ENCODE results near the gene OSGIN1. TPM values are rescaled to one million over a fixed set of nuclear protein-coding genes. Genes with fewer than 3 reads are reported as not detected.
"Not testable (repeated sequence)": the region's sequence is repeated elsewhere in the genome, so short reads cannot be mapped to it uniquely, and the experiment has no call there.

OSGIN1 gene
- total RNA-seq, 1 experiment from 2014 or later = 0.13 TPM

DNA sequence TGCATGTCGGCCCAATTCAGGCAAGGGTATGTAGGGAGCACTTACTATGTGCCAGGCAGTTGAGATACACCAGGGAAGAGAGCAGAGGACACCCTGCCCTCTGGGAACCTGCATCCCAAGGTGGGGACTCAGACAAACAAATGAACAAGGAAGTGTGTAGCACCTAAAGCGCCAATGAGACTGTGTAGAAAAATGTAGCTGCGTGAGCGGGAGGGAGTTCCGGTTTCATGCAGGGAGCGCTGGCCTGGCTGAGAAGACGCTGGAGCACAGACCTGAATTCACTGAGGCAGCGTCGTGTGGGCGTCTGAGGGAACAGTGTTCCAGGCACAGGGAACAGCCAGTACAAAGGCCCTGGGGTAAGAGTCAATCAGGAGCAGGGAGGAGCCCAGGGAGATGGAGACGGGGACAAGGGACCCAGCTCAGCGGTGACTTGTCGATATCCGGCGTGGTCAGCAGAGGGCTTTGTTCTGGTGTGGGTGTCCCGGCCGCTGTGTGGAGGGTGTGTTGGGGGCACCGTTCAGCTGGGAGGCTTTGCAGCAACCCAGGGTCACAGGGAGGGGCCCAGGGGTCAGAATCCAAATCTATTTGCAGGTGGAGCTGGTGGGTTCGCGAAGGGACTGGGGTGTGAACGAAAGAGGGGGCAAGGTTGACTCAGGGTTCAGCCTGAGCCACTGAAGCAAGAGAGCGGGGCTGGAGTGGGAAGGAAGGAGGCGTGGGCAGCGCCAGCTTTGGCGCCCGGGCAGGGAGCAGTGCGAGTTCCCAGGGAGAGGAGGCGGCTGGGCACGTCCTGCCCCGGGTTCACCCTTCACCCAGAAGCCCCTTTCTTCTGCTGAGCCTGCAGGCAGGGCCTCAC, 17.8 kb upstream of the OSGIN1 start:
- Histone ChIP-seq H3K36me3 (no peaks in the 10 kb centered on the region), H3K27me3 (no peaks in the 10 kb centered on the region), H3K9me3 (no peaks in the 10 kb centered on the region), H3K4me3 (no peak overlapping the region)
- DNase-seq = no peak

DNA sequence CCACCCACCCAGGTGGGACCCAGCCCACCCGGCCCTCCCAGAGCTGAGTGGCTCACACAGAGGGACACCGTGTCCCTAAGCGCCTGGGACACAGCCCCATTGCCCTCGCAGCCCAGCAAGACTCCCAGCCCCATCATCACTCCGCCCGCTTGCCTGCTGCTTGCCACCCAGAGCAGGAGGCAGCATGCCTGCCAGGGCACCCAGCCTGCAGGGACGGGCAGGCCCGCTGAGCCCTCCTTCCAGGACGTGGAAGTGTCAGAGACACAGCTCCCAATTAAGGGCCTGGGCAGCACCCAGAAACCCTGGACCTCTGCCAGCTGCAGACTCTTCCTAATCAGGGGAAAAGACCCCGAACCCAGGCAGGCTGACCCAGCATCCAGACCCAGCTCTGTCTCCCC, 17.2 kb upstream of the OSGIN1 start:
- Histone ChIP-seq H3K9me3 (no peaks in the 10 kb centered on the region), H3K27me3 (no peaks in the 10 kb centered on the region), H3K36me3 (no peaks in the 10 kb centered on the region), H3K4me3 (no peak overlapping the region)
- no peak for DNase-seq

GRCh38 chr16:83936581-83937165, 16.4 kb upstream of the OSGIN1 start:
- H3K9me3 ChIP-seq = no peaks in the 10 kb centered on the region
- H3K36me3 ChIP-seq = no peaks in the 10 kb centered on the region
- no peak overlapping the region for H3K4me3 ChIP-seq
- H3K27me3 ChIP-seq = no peaks in the 10 kb centered on the region
- DNase-seq = no peak

- Histone ChIP-seq H3K4me3 (no peak overlapping the region), H3K36me3 (no peaks in the 10 kb centered on the region), H3K9me3 (no peaks in the 10 kb centered on the region), H3K27me3 (no peaks in the 10 kb centered on the region)
- DNase-seq = no peak
Observed at GRCh38 chr16:83937267-83937666, 15.8 kb upstream of the OSGIN1 start.

GRCh38 chr16:83937922-83938885, 14.8 kb upstream of the OSGIN1 start:
- no peaks in the 10 kb centered on the region for H3K27me3 ChIP-seq
- no peak for DNase-seq
- no peak overlapping the region for H3K4me3 ChIP-seq
- H3K36me3 ChIP-seq = no peaks in the 10 kb centered on the region
- H3K9me3 ChIP-seq = no peaks in the 10 kb centered on the region

- Histone ChIP-seq H3K9me3 (no peaks in the 10 kb centered on the region), H3K36me3 (no peaks in the 10 kb centered on the region), H3K27me3 (no peaks in the 10 kb centered on the region), H3K4me3 (no peak overlapping the region)
- DNase-seq = no peak
Observed at GRCh38 chr16:83939266-83939855, 13.7 kb upstream of the OSGIN1 start.

- H3K27me3 ChIP-seq = no peaks in the 10 kb centered on the region
- H3K36me3 ChIP-seq = no peaks in the 10 kb centered on the region
- no peak for DNase-seq
- no peak overlapping the region for H3K4me3 ChIP-seq
- no peaks in the 10 kb centered on the region for H3K9me3 ChIP-seq
Observed at GRCh38 chr16:83940119-83940518, 12.9 kb upstream of the OSGIN1 start.

- Histone ChIP-seq H3K9me3 (no peaks in the 10 kb centered on the region), H3K36me3 (no peaks in the 10 kb centered on the region), H3K27me3 (no peaks in the 10 kb centered on the region), H3K4me3 (no peak overlapping the region)
- no peak for DNase-seq
Observed at GRCh38 chr16:83940630-83941378, 12.2 kb upstream of the OSGIN1 start.

GRCh38 chr16:83941546-83941945, 11.5 kb upstream of the OSGIN1 start:
- H3K36me3 ChIP-seq, H3K27me3 ChIP-seq: not testable (repeated sequence)

DNA sequence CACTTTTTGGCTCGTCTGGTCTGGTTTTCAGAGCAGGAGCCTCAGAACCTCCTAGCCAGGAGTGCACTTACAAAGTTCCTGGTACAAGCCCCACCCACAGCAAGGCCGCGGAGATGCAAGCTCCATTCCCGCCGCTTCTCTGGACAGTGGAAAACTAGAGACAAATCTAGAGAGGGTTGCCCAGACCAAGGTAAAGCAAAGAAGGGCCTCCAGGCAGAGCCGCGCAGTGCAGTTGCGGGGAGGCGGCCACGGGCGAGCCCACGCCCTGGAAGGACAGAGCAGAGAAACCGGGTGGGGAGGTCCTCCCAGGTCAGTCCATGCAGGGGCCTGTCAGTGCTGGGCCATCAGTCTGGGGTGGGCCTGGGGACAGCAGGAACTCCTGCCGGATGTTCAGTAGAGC, 11.0 kb upstream of the OSGIN1 start:
- Histone ChIP-seq H3K4me3 (no peak overlapping the region), H3K27me3 (no peaks in the 10 kb centered on the region), H3K9me3 (no peaks in the 10 kb centered on the region), H3K36me3 (no peaks in the 10 kb centered on the region)
- DNase-seq = no peak

More at GRCh38 chr16:83941546-83941945, 11.5 kb upstream of the OSGIN1 start:
- not testable (repeated sequence) for H3K9me3 ChIP-seq, H3K4me3 ChIP-seq, DNase-seq

DNA sequence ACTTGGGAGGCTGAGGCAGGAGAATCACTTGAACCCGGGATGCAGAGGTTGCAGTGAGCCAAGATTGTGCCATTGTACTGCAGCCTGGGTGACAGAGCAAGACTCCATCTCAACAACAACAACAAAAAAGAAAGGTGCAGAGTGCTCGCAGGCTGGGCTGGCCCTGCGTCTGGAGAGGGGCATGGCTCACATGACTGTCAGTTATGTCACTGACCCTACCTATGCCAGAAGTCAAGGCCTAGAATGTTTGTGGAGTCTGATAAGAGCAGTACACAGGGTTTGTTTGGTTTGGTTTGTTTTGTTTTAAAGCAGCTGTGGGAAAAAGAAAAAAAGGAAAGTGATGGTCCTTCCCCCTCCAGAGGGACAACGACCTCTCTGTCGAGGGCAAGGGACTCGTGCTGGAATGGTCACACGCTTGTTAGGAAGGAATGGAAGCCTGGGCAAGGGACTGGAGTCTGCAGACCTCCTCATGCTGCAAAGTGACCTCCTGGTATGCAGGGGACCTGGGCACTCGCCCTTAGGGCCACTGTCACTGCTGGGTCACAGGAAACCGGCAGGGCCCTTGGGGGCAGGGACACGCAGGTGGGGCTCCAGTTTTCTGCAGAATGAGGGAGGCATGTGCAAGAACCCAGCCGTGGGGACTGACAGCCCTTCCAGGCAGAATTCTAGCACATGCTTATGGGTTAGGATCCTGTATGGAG, 10.1 kb upstream of the OSGIN1 start:
- H3K9me3 ChIP-seq = no peaks in the 10 kb centered on the region
- no peaks in the 10 kb centered on the region for H3K36me3 ChIP-seq
- no peaks in the 10 kb centered on the region for H3K27me3 ChIP-seq
- DNase-seq = no peak
- H3K4me3 ChIP-seq = no peak overlapping the region

- no peak for DNase-seq
- Histone ChIP-seq H3K36me3 (no peaks in the 10 kb centered on the region), H3K9me3 (no peaks in the 10 kb centered on the region), H3K4me3 (no peak overlapping the region), H3K27me3 (no peaks in the 10 kb centered on the region)
Observed at GRCh38 chr16:83943516-83944050, 9.5 kb upstream of the OSGIN1 start.

- Histone ChIP-seq H3K4me3 (no peak overlapping the region), H3K36me3 (no peaks in the 10 kb centered on the region), H3K9me3 (no peaks in the 10 kb centered on the region), H3K27me3 (no peaks in the 10 kb centered on the region)
- DNase-seq = no peak
Observed at GRCh38 chr16:83945587-83945986, 7.5 kb upstream of the OSGIN1 start.

DNA sequence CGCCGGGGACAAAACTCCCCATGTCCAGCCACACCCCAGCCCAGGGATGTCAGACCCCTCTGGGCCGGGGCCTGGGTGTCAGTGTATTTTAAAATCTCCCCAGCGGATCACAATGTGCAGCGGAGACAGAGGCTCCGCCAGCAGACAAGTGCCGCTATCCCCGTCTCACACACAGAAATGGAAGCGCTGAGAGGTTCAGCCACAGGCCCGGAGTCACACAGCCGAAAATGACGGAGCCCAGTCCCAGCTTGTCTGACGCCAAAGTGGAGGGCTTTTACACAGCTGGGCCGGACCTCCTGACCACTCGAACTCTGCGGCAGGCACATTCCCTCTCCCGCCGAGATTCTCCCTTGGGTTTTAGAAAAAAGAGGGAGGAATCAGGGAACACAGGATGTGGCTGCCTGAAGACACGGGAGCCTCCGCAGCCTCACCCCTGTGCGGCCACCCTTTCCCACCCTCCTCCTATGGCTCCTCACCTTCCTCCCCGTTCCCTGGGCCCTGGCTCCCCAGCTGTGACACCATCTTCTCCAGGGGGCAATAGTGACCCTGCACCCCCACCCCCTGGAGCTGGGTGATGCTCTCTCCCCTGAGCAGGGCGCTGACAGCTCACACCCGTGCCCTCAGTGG, 6.8 kb upstream of the OSGIN1 start:
- H3K9me3 ChIP-seq = no peaks in the 10 kb centered on the region
- DNase-seq = no peak
- H3K36me3 ChIP-seq = no peaks in the 10 kb centered on the region
- no peaks in the 10 kb centered on the region for H3K27me3 ChIP-seq
- no peak overlapping the region for H3K4me3 ChIP-seq

Measured in MG63 (cell line).